ENCODE data around the gene IRS2. TPM values are rescaled to one million over a fixed set of nuclear protein-coding genes. Genes with fewer than 3 reads are reported as not detected.
A peak's percentile ranks its signal among the peaks of the same experiment; 100 is the strongest.

The IRS2 gene
- total and polyA plus RNA-seq, 2 experiments from 2014 or later, result 3.4 to 7.7 TPM

- TF ChIP-seq EZH2 (IDR thresholded peaks at IDR 0.05; ENCODE audit: insufficient read depth, poor library complexity, severe bottlenecking) (no peak), EZH2phosphoT487 (IDR thresholded peaks at IDR 0.05; ENCODE audit: insufficient read depth, low read depth) (no peak)
- Histone ChIP-seq H3F3A (ENCODE audit: insufficient read depth) (peaks cover 16% of the 10 kb centered on the region), H3K79me2 (ENCODE audit: insufficient read depth) (no peaks in the 10 kb centered on the region), H3K27me3 (replicated peaks; ENCODE audit: insufficient read depth) (no peaks in the 10 kb centered on the region), H3K4me2 (ENCODE audit: unreplicated experiment) (no peak overlapping the region), H3K27ac (no peak overlapping the region), H3K36me3 (ENCODE audit: low read depth) (no peaks in the 10 kb centered on the region), H3K4me1 (ENCODE audit: insufficient read depth) (peaks cover 22% of the 10 kb centered on the region), H4K20me1 (ENCODE audit: insufficient read depth) (no peaks in the 10 kb centered on the region), H3K9me3 (ENCODE audit: low read depth) (no peaks in the 10 kb centered on the region), H3K9ac (no peak overlapping the region), H2AFZ (no peak overlapping the region), H3K4me3 (no peak overlapping the region), H3K9me2 (ENCODE audit: insufficient read depth) (no peaks in the 10 kb centered on the region)
- WGBS, 2 experiments (ENCODE audit: low coverage in 1 of 2, low lambda C conversion rate in 2 of 2, missing lambda C conversion rate in 2 of 2), result 82 to 86% methylated on average over 6 of the region's 6 CpGs
- no peak for DNase-seq
- in situ Hi-C loops (cut with MboI), result loop anchor here (10.0 kb wide), 1 partner anchor 312 kb away; no protein-coding TSS in a partner anchor
Observed at GRCh38 chr13:109792416-109793059, 6.2 kb upstream of the IRS2 start.

- Histone ChIP-seq H3K4me2 (ENCODE audit: unreplicated experiment) (peak overlapping the region; percentile 11), H3K4me1 (ENCODE audit: insufficient read depth) (peaks cover 22% of the 10 kb centered on the region), H3K36me3 (ENCODE audit: low read depth) (no peaks in the 10 kb centered on the region), H3K9me3 (ENCODE audit: low read depth) (no peaks in the 10 kb centered on the region), H3K79me2 (ENCODE audit: insufficient read depth) (no peaks in the 10 kb centered on the region), H3K27me3 (replicated peaks; ENCODE audit: insufficient read depth) (no peaks in the 10 kb centered on the region), H3K9me2 (ENCODE audit: insufficient read depth) (no peaks in the 10 kb centered on the region), H3K27ac (0 out of 2 replicates have a peak overlapping the region, but pooled peaks have one; percentile 1), H2AFZ (no peak overlapping the region), H3F3A (ENCODE audit: insufficient read depth) (peaks cover 16% of the 10 kb centered on the region), H3K4me3 (no peak overlapping the region), H4K20me1 (ENCODE audit: insufficient read depth) (no peaks in the 10 kb centered on the region), H3K9ac (no peak overlapping the region)
- DNase-seq, result peak; percentile 44
- TF ChIP-seq EZH2 (IDR thresholded peaks at IDR 0.05; ENCODE audit: insufficient read depth, poor library complexity, severe bottlenecking), result no peak
- TF ChIP-seq EZH2phosphoT487 (IDR thresholded peaks at IDR 0.05; ENCODE audit: insufficient read depth, low read depth), result no peak
- in situ Hi-C loops (cut with MboI), result loop anchor here (10.0 kb wide), 1 partner anchor 314 kb away; no protein-coding TSS in a partner anchor
- WGBS, 2 experiments (ENCODE audit: low coverage in 1 of 2, low lambda C conversion rate in 2 of 2, missing lambda C conversion rate in 2 of 2), result 32 to 44% methylated on average over 7 of the region's 7 CpGs
Observed at GRCh38 chr13:109790942-109791605, 4.7 kb upstream of the IRS2 start.

- H3K4me3 ChIP-seq, result no peak overlapping the region
- no peak overlapping the region for H3K4me2 ChIP-seq (ENCODE audit: unreplicated experiment)
- no peaks in the 10 kb centered on the region for H4K20me1 ChIP-seq (ENCODE audit: insufficient read depth)
- H3K9me2 ChIP-seq (ENCODE audit: insufficient read depth), result no peaks in the 10 kb centered on the region
- in situ Hi-C loops (cut with MboI), result loop anchor here (10.0 kb wide), 1 partner anchor 315 kb away; no protein-coding TSS in a partner anchor
- H2AFZ ChIP-seq, result no peak overlapping the region
- WGBS, 2 experiments (ENCODE audit: low coverage in 1 of 2, low lambda C conversion rate in 2 of 2, missing lambda C conversion rate in 2 of 2), result 46 to 53% methylated on average over 1 of the region's 1 CpG
- no peaks in the 10 kb centered on the region for H3K79me2 ChIP-seq (ENCODE audit: insufficient read depth)
- H3K9ac ChIP-seq, result no peak overlapping the region
- H3K27ac ChIP-seq, result no peak overlapping the region
- DNase-seq, result peak; percentile 60
- no peaks in the 10 kb centered on the region for H3K27me3 ChIP-seq (replicated peaks; ENCODE audit: insufficient read depth)
- H3K4me1 ChIP-seq (ENCODE audit: insufficient read depth), result peaks cover 22% of the 10 kb centered on the region
- no peaks in the 10 kb centered on the region for H3K36me3 ChIP-seq (ENCODE audit: low read depth)
- TF ChIP-seq EZH2 (IDR thresholded peaks at IDR 0.05; ENCODE audit: insufficient read depth, poor library complexity, severe bottlenecking) (no peak), EZH2phosphoT487 (IDR thresholded peaks at IDR 0.05; ENCODE audit: insufficient read depth, low read depth) (no peak)
- H3F3A ChIP-seq (ENCODE audit: insufficient read depth), result peaks cover 16% of the 10 kb centered on the region
- H3K9me3 ChIP-seq (ENCODE audit: low read depth), result no peaks in the 10 kb centered on the region
Observed at GRCh38 chr13:109790086-109790485, 3.7 kb upstream of the IRS2 start.

- Histone ChIP-seq H3K4me2 (ENCODE audit: unreplicated experiment) (no peak overlapping the region), H3K27me3 (replicated peaks; ENCODE audit: insufficient read depth) (no peaks in the 10 kb centered on the region), H3K9ac (no peak overlapping the region), H3K79me2 (ENCODE audit: insufficient read depth) (peaks cover 2% of the 10 kb centered on the region), H3K4me3 (no peak overlapping the region), H3K27ac (no peak overlapping the region), H3K36me3 (ENCODE audit: low read depth) (no peaks in the 10 kb centered on the region), H3K4me1 (ENCODE audit: insufficient read depth) (peaks cover 22% of the 10 kb centered on the region), H3K9me2 (ENCODE audit: insufficient read depth) (no peaks in the 10 kb centered on the region), H2AFZ (no peak overlapping the region), H4K20me1 (ENCODE audit: insufficient read depth) (no peaks in the 10 kb centered on the region), H3K9me3 (ENCODE audit: low read depth) (no peaks in the 10 kb centered on the region), H3F3A (ENCODE audit: insufficient read depth) (peaks cover 16% of the 10 kb centered on the region)
- TF ChIP-seq EZH2phosphoT487 (IDR thresholded peaks at IDR 0.05; ENCODE audit: insufficient read depth, low read depth), result no peak
- TF ChIP-seq EZH2 (IDR thresholded peaks at IDR 0.05; ENCODE audit: insufficient read depth, poor library complexity, severe bottlenecking), result no peak
- WGBS, 2 experiments (ENCODE audit: low coverage in 1 of 2, low lambda C conversion rate in 2 of 2, missing lambda C conversion rate in 2 of 2), result 69 to 75% methylated on average over 2 of the region's 2 CpGs
- DNase-seq, result no peak
- in situ Hi-C loops (cut with MboI), result no loop called here
Observed at GRCh38 chr13:109789262-109789661, 2.9 kb upstream of the IRS2 start.
